GM18499 (cell line): ENCODE data around the gene FAM210A.

ENCODE experiments used
- ATAC-seq: cut with Tn5 transposase; IDR thresholded peaks from one replicate; pipeline ENCODE4 v1.9.1; 2021; ENCODE audit warnings: moderate number of reproducible peaks; ENCODE audit not compliant: insufficient read depth, unreplicated experiment

FAM210A gene

DNA sequence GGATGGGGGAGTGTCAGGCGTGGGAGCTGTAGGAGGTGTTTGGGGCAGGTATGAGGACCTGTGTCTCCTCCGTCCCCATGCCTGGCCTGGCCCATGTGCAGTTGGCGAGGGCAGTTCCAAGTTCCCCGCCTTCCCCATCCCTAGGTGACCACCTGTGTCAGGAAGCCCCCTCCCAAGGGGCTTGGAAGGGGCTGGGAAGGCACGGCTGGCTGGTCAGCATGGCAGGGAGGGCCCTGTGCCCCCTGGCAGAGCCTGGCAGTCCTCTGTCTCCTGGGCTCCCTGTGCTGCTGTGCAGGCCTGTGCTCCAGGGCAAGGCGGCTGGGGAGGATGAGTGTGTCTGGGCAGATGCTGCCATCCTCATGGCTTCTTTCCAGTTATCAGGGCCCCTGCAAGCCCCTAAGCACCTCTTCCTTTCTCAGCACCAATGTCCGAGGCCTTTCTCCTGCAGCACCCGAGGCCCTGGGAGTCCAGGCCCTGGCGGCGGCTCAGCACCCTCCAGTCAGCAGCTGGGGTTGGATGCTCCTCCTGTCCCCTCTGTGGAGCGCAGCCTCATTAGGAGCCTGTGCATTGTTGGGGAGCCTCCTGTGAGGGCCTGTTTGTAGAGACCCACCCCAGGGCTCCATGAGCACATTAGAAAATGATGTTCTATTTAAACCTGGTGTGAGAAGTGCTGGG is 101.7 kb downstream of the FAM210A start:
- no peak for ATAC-seq

DNA sequence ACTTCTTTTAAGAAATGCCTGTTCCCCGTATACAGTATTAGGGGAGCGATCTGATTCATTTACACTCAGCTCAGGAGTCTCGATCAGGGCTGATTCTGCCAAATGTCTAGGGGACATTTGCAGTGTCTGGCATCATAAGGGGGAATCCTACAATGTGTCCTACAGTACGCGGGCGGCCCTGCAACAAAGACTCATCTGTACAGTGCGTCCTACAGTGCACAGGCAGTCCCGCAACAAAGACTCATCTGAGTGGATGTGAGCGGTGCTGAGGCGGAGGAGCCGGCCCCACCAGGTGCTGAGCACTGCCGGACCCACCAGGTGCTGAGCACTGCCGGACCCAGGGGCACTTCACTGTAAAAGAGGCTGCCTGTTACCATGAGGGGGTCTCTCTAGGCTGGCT is 102.5 kb downstream of the FAM210A start:
- ATAC-seq, result no peak

DNA sequence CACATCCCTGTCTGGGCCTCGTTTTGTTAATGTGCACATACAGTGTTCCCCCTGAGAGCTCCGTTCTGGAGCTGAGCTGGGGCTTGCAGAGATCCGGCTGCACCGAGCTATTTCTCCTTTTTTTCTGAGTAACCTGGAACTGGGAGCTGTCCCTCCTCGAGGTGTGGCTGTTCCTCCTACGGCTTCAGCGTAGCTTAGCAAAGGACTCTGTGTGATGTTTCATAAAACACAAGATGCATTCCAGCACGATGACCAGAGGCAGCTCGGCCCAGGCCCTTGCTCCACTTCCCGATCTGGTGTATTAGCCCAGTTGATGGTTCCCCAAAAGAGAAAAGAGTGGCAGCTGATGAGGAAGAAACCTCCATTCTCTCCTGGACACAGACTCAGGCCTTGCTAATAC is 103.0 kb downstream of the FAM210A start:
- no peak for ATAC-seq

DNA sequence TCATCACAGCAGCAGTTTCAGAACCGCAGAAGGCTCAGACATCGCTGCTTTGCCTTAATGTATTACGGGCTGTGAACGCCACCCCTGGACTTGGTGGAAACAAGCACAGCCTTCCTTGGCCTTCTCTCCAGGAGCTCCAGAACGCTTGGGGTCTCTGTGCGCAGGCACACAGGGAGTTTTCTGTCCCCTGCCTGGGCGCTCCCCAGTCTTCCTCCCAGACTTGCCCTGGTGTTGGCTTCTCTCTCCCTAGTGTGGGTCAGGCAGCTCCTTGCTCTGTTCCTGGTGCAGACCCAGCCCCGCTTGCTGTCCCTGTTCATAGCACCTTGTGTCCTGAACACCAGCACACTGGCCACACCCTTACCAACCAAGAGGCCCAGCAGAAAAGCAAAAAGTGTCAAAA is 103.6 kb downstream of the FAM210A start:
- ATAC-seq, result no peak

DNA sequence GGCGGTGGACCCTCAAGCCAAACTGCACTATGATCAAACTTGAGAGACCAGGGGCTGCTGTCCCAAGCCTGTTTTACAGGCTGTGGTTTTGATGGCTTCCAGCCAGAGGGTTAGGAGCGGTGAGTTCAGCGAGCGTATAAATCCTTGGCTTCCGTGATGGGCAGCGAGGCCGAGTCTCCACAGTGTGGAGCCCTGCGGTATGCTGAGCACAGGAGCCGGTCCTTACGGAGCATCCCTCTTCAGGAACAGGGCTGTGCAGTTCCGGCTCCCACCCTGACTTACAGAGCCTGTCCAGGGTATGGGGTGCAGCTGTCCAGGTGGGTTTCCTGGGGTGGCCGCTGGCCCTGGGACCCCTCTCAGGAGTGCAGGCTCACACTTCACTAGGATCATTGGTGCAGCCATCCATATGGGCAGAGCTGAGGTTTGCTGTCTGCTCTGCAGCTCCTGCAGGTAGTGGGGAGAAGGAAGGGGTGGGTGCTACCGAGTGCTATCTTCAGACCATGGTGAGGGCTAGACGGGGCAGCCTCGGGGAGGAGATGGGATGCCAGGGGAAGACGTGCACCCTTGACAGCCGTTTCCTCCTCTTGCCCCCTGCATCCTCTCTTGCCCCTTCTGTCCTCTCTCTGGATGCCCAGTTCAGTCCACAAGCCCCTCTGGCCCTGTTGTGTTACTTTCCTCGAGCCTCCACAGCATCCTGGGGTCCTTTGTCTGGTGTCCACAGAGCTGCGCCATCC is 104.3 kb downstream of the FAM210A start:
- ATAC-seq, result no peak

DNA sequence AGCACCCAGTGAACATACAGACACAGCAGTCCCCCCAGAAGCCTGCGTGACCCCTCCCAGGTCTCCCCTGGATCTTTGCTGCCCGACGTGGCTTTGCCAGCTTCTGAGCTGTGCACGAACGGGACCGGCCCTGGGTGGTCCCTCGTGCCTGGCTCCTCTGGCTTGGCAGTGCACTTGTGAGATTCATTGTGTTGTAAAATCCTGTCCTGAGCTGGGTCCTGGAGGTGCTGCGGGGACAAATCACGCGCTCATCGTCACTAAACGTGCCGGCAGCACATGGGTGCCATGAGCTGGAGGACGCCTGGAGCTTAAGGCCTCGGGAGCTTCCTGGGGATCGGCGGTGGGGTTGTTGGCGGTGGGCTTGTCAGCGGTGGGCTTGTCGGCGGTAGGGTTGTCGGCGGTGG is 104.9 kb downstream of the FAM210A start:
- ATAC-seq, result no peak

DNA sequence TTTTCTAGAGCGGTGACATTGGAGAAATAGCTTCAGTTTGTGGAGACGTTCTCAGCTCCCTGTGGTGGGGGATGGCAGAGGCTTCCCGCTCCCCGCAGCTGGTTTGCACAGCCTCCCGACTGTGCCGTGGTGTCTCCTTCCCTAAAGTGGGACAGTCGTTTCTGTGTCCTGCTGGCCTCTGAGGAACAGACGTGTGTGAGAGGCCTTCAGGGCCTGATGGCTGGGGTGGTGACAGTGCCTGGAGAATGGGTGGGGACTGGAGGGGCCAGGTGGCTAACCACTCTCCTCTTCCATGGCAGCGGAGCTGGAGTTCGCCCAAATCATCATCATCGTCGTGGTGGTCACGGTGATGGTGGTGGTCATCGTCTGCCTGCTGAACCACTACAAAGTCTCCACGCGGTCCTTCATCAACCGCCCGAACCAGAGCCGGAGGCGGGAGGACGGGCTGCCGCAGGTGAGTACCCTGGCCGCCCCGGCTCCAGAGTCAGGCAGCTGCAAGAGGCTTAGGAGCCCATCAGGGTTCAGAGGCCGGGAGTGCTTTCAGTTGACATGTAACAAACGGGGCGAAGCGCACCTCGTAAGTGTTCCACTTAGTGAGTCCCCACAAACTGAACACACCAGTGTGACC is 105.4 kb downstream of the FAM210A start:
- no peak for ATAC-seq

DNA sequence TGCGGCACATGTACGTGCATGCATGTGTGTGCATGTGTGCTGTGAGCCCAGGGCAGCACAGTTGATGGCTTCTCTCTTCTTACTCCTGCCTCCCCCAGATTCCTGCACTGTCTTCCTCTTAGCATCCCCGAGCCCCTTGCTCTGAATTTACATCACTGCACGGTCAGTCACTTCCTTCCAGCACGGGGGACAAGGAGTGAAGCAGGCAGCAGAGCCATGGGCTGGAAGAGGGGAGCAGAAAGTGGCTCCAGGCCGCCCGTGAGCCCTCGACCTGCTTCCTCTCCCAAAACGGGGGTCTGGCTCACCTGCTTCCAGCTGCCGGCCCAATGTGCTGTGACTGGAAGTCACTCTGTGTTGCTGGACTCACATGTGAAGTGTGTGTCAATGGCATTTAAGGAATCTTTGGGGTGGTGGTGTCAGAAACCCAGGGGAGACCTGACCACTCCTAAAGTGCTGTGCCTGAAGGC is 106.1 kb downstream of the FAM210A start:
- ATAC-seq, result no peak

DNA sequence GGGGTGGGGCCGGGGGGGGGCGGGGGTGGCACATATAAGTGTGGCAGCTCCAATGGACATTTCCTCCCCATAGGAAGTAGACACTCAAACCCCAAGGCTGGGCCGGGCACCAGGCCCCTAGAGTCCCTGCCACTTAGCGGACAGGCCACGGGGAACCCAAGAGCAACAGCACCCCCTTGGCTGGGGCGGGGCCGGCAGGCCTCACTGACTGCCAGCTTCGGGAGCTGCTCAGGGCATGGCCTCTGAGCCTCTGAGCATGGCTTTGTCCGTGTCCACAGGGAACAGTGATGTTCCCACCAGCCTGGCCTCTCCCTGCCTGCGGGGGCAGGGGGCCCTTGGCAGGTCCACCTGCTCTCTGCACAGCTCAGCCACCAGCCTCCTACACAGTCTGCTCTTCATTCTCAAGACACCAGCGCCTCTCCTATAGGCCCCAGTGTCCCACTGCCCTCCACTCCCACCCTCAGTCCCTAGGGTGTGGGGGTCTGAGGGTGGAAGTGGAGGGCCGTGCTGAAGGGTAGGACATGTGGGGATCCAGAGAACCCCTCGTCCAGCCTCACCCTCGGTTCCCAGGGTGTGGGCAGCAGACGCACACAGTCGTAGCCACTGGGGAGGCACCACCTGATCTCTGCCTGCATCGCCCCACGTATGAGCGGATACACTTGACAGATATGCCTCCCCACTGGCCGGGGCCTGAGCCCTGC is 106.7 kb downstream of the FAM210A start:
- ATAC-seq, result no peak

DNA sequence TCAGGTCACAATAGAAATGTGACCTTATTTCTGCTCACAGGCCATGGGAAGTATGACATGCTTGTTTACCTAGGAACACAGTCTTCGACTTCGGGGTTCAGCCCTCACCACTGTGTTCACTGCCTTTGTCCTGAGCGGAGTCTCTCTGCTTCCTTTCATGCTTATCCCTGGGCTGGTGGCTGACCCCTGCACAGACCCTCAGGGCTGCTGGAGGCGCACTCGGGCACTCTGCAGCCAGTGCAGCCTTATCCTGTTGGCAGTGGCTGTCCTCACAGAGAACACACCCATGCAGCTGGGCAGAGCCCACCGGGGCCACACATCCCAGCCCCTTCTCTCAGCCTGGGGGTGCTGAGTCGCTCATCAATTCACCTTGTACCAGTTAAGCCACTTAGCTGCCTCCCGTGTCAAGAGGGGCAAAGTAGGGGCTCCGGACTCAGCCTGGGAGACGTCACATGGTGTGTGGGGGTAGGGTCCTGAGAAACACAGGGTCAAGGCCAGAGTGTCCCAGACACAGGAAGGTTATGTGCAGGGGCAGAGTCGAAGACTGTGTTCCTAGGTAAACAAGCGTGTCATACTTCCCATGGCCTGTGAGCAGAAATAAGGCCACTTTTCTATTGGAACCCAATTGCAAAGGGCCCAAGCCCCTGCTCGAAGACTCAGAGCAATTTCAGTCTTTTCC is 107.5 kb downstream of the FAM210A start:
- no peak for ATAC-seq

DNA sequence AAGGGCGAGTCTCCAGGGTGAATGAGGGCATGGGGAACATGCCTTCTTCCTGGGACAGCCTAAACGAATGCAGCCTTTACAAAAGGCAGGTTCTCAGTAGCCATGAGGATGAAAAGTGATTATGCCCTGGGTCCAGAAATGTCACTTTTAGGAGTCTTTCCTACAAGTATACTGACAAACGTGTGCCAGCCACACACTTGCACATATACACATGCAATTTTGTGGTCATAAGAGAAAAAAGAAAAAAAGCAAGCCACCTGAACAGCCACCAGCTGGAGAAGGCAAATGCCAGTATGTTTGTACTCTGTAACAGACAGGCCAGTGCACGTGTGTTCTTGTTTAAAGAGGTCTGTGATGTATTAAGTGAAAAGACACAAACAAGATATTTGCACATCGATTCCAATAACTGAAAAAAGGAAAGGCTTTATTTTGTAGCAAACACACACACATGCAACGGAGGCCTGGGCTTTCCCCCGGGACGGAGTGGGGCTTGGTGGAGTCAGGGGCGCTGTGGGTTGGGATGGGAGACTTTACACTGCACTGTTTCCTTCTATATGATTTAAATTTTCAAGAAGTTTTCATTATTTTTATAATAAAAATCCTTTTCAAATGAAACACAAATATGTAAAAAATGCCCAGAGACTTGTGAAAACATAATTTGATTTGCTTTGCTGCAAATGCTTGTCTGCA is 108.4 kb downstream of the FAM210A start:
- ATAC-seq, result no peak

DNA sequence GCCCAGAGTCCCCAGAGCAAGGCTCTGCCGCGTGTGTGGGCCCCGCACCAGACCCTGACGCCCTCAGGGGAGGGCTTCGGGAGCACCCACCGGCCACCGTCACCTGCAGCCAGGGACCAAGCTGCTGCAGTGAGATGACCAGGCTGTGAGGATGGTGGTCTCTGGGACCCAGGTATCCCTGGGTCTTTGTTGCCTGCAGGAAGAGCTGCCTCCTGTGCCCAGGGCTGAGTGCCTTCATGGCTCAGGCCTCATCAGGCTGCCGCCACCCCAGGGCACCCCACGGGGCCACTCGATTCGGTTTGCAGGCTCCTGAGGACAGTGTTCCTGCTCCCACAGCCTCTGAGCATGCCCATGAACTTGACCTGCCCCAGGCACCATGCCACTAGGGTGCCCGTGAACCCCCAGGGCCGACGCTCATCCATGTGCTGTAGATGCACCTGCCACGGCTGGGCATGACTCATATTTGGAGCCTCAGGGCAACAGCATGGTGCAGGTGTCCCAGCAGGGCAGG is 109.8 kb downstream of the FAM210A start:
- no peak for ATAC-seq

DNA sequence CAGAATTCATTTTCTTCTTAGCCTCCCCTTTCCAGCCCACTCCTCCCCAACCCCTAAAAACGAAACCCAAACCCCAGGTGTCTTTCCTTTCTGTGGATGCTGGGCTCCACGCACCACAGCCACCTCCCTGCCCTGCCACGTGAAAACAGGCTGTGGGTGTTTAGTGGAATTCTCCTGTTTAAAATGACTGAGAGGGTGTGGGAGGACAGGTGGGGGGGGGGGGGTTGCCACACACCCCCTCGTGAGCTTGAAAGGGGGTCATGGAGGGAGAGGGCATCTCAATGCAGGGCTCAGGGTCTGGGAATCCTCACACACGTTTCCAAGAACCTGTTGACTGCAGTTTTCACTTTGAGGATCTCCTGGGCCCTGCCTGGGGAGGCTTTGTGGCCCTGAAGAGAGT is 110.3 kb downstream of the FAM210A start:
- no peak for ATAC-seq

DNA sequence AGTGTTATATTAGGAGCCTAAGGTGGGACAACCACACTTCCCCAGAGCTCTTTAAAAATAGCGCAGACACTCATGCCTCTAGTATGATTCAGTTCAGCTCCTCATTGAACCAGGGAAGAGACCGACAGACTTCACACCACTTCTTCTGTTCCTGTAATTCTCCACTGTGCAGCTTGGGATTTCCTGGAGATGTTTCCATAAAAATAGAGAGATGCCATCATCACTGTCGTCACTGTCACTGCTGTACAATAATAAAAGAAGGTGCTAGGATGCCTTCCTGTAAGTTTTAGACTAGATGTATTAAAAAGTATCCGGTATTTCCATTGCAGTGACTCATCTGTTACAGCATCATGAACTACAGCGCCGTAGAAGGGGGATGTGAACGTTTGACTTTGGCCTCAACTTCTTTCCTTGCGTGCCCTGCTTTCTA is 110.9 kb downstream of the FAM210A start:
- no peak for ATAC-seq

DNA sequence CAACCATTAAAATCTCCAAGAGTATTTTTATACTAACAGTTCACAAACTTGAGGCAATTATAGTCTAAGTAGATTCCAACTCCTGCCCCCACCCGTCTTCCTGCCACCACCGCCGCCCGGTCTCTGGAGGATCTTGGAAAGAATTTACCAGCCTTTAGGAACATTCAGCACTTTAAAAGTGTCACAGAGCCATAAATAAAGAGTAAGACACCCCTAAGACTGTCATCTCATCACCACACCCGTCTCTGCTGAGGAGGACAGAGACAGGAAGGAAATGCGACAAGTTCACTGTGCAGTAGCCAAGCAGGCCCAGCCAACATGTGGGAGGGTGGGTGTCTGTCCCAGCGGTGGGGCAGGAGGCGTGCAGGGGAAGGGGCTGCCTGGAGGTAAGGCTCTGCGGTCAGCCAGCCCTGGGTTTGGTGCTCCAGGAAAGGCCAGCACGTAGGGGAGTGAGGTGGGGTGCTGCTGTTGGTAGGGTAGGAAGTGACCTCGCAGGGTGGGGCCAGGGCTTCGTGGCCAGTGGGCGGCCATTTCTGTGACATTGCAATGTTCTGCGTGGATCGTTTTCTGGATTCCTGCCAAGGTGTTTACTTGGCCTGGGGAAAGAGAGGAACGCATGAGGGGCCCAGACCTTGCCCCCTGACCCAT is 111.6 kb downstream of the FAM210A start:
- no peak for ATAC-seq

DNA sequence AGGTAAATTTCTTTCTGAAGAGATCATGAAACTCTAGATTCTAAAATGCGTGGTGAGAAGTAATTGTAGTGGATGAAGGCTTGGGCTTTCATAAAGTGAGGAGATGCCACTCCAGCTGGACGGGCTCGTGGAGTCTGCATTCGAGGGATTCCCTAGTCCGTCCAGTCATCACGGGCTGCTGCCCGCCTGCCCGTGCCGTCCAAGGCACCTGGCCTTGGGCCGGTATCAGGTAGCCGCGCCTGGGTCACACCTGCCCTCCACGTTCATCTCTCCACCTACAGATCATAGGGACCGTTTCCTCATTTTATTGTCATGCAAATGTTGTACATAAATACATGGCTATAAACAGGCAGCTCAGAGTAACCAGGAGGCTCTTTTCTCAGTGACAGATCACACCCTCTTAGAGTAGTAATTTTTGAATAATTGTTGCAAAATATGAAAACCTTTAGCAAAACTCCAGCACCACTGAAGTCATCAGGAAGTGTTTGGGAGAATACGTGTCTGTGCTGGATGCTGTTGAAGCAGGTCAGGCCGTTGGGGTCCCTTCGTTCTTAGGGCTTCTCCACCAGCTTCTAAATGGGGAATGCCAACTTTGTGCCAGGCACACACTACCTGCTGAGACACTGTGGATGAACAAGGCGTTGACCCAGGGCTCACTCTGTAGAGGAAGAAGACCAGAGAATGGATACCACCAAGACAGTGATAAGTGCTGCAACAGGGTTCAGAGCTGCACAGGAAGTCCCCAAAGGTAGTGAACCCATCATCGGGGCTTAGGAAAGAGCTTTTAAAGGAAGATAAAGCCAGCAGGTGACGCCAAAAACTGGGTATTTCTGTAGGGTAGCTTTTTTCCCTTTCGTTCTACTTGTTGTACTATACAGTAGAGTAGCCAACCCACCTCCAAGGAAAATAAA is 112.5 kb downstream of the FAM210A start:
- ATAC-seq, result no peak
